HG02885 (cell line): Measurements from ENCODE around the gene UTP25.
"Not testable (repeated sequence)": the region's sequence is repeated elsewhere in the genome, so short reads cannot be mapped to it uniquely, and the experiment has no call there.

Source experiments
- ATAC-seq: cut with Tn5 transposase; IDR thresholded peaks from one replicate; pipeline ENCODE4 v1.9.1; 2021; ENCODE audit warnings: mild to moderate bottlenecking; ENCODE audit not compliant: unreplicated experiment, poor library complexity

The UTP25 gene

GRCh38 chr1:209889077-209889418 is 61.3 kb downstream of the UTP25 start:
- no peak for ATAC-seq

- ATAC-seq, result no peak
Measured at GRCh38 chr1:209890641-209891330, 63.0 kb downstream of the UTP25 start.

GRCh38 chr1:209893751-209894150 is 66.0 kb downstream of the UTP25 start:
- no peak for ATAC-seq

- ATAC-seq, result no peak
Measured at GRCh38 chr1:209895709-209896108, 67.9 kb downstream of the UTP25 start.

GRCh38 chr1:209896346-209896745 is 68.6 kb downstream of the UTP25 start:
- no peak for ATAC-seq

- not testable (repeated sequence) for ATAC-seq
Measured at GRCh38 chr1:209898271-209898670, 70.5 kb downstream of the UTP25 start.

- not testable (repeated sequence) for ATAC-seq
Measured at GRCh38 chr1:209898851-209899250, 71.1 kb downstream of the UTP25 start.

- no peak for ATAC-seq
Measured at GRCh38 chr1:209899948-209900347, 72.2 kb downstream of the UTP25 start.

GRCh38 chr1:209900734-209901133 is 73.0 kb downstream of the UTP25 start:
- ATAC-seq, result no peak

GRCh38 chr1:209901211-209901610 is 73.4 kb downstream of the UTP25 start:
- ATAC-seq, result no peak

GRCh38 chr1:209904774-209905173 is 77.0 kb downstream of the UTP25 start:
- ATAC-seq, result not testable (repeated sequence)
